Fibroblast of pulmonary artery (primary cell): ENCODE results near the gene ZNF814.
"Not testable (repeated sequence)": the region's sequence is repeated elsewhere in the genome, so short reads cannot be mapped to it uniquely, and the experiment has no call there.

ENCODE experiments used
- DNase-seq: peaks from one replicate; pipeline ENCODE4 v3.0.0-alpha.2; 2010; ENCODE audit warnings: low read depth
- H3K4me3 ChIP-seq: replicated peaks from 2 replicates; pipeline ENCODE4 v1.5.1; 2011; ENCODE audit warnings: low read depth, mild to moderate bottlenecking, control low read depth, low read length, moderate library complexity
- CTCF ChIP-seq: IDR thresholded peaks from 2 replicates; pipeline ENCODE4 v1.5.1; 2011; ENCODE audit warnings: mild to moderate bottlenecking, control low read depth, low read length, inconsistent platforms; ENCODE audit errors: missing control alignments

ZNF814 gene

DNA sequence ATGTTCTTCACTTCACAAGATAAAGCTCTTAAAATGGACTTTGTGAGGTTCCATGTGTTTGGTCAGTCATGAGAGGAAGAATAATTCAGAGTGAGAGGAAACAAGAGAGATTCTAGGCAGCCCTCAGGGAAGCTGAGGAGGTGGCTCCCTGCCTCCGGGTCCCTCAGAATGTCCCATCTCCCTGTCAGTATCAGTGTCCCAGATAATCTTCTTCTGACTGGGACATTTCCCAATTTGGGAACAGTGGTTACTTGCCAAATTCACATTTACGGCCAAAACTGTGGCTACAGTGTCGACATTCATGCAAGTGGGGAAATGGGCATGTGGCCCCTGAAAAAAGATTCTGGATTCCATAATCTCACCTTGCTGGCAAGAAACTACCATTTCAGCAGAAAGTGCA, 18.6 kb upstream of the ZNF814 start:
- no peak for TF ChIP-seq CTCF
- DNase-seq: no peak
- no peak overlapping the region for H3K4me3 ChIP-seq

GRCh38 chr19:57905258-57905657, 16.4 kb upstream of the ZNF814 start:
- H3K4me3 ChIP-seq: no peak overlapping the region
- no peak for DNase-seq
- no peak for TF ChIP-seq CTCF

- DNase-seq: no peak
- no peak for TF ChIP-seq CTCF
- H3K4me3 ChIP-seq: no peak overlapping the region
Observed at GRCh38 chr19:57903618-57904184, 14.9 kb upstream of the ZNF814 start.

DNA sequence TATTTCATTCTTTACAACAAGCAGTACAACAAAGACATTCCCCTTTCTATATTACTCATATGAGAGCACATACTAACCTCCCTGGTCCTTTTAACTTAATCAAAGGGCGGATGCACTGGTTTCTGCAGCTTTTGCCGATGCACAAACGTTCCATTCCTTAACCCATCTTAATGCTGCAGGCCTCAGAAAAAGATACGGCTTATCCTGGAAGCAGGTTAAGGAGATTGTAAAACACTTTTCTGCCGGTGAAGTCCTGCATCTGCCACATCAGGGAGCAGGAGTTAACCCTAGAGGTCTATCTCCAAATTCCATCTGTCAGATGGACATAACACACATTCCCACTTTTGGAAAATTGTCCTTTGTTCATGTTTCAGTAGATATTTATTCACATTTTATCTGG, 11.5 kb upstream of the ZNF814 start:
- TF ChIP-seq CTCF: no peak
- no peak for DNase-seq
- no peak overlapping the region for H3K4me3 ChIP-seq

- H3K4me3 ChIP-seq: not testable (repeated sequence)
- peak; percentile 65 for DNase-seq
Observed at GRCh38 chr19:57890706-57891105, 1.9 kb upstream of the ZNF814 start.

DNA sequence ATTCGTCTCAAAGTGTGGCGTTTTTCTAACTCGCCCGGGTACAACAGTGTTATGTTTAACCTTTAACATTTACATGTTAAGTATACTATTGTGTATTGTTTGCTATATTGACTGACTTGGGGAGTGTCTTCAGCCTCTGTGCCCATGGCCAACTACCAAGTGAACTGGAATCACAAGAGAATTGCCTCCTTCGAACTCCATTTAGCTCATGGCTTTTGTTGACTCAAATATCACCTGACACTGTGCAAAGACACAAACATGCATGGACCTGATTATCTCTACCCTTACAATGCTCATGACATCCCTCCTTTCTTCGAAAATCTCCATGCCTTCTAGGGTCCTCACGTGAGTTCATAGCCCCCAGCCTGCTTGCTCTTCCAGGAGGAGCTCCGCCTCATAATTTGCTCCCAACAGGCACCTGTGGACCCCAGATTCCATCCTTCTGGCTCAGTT, 704 bp downstream of the ZNF814 start:
- H3K4me3 ChIP-seq: peak overlapping the region; percentile 94
- DNase-seq: no peak
- TF ChIP-seq CTCF: no peak

DNA sequence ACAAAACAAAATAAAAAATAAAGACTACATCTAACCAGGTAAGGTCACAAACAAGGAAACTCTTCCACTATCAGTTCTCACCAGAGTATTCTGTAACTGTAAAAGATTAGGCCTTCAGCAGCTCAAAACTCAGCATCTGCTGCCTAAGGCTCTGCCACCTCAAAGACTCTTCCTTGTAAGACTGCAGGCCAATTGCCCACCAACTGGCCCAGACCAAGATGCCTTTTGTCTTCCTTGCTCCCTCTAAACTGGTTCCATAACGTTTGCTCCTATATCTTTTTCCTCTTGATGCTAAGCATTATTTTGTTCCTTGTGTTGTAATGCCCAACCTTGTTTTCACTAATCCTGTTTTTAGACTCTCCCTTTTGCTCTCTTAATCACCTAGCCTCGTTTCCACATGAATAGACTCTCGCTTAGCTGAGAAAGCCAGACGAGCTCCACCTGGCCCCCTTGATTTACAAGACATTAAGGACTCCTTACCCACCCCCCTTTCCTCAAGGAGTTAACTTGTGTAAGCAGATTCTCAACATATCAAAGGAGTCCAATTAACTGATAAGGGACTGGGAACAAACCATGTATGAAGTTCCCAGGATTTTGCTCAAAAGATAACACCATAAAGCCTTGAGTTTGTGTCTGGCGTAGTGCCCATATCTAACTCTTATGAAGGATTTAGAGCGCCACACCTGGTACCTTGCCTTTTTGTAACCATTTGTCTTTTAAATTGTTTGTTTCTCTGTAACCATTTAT, 1.5 kb downstream of the ZNF814 start:
- peak; percentile 48 for DNase-seq
- no peak for TF ChIP-seq CTCF

More for the DNA sequence above, 1.5 kb downstream of the ZNF814 start:
- H3K4me3 ChIP-seq: peak overlapping the region; percentile 94
